ENCODE data around the gene SUDS3. TPM values are rescaled to one million over a fixed set of nuclear protein-coding genes. Genes with fewer than 3 reads are reported as not detected.

SUDS3 gene, protein sequence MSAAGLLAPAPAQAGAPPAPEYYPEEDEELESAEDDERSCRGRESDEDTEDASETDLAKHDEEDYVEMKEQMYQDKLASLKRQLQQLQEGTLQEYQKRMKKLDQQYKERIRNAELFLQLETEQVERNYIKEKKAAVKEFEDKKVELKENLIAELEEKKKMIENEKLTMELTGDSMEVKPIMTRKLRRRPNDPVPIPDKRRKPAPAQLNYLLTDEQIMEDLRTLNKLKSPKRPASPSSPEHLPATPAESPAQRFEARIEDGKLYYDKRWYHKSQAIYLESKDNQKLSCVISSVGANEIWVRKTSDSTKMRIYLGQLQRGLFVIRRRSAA
- total RNA-seq (53.9 and 55.0 TPM in 2 replicates), polyA plus RNA-seq (12.1 and 22.5 TPM in 2 replicates), polyA minus RNA-seq (19.4 and 32.7 TPM in 2 replicates)
- total RNA-seq (2013), result 33.5 TPM

DNA sequence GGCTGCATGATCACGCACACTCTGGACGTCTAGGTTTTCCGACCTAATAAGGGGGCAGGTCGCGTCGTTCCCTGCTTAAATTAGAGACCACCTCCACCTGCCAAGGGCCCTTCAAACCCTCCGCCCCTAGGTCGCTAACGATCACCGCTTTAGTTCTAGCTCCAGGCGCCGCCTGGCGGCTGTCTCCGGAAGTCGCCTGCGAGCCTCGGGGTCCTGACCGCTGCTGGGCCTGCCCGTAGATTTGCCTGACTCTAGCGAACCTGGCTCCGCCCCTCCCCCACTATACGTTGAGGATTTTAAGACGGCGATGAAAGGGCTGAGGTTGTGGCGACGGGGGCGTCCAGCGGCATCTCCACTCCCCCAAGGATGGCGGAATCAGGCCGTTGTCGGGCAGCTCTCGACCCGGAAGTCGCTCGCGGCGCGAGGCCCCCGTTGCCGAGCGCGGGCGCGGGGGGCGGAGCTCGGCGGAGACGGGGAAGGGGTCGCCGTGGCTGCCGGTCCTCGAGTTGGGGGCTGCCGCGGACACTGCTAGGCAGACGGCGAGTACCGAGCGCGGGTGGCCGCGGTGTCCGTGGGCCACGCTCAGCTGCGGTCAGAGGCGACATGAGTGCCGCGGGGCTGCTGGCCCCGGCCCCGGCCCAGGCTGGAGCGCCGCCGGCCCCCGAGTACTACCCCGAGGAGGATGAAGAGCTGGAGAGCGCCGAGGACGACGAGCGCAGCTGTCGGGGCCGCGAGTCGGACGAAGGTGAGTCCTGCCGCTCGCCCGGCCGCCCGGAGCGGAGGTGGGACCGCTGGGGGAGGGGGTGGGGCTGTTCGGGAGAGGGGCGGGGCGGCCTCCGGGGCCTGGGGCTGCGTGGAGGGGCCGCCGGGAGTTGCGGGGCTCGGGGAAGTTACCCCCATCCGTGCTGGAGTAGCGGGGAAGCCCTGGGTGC is at the start of gene SUDS3:
Gene SUDS3 (plus strand): TSS at position 467 of the 932 bp plus-strand sequence. CDS start 137 bp downstream, at position 604.
- Histone ChIP-seq H3K9ac (ENCODE audit: low read length) (peak within 1 kb of the TSS; percentile 69), H2AFZ (ENCODE audit: insufficient read depth, low read depth, low read length, poor library complexity, severe bottlenecking) (peak within 1 kb of the TSS; percentile 84), H3K27ac (ENCODE audit: low read length in 2 of 2) (peak within 1 kb of the TSS; percentile 95 to 97), H3K9me3 (ENCODE audit: control extremely low read depth in 1 of 3, control insufficient read depth in 2 of 3, insufficient read depth in 1 of 3, low read length in 2 of 3) (no peaks in the 10 kb centered on the region), H3K4me3 (ENCODE audit: control extremely low read depth in 1 of 5, extremely low read depth in 1 of 5, insufficient read depth in 1 of 5, low read depth in 2 of 5, low read length in 4 of 5) (peak within 1 kb of the TSS; percentile 47 to 88 (median 81)), H3K4me2 (replicated peaks; ENCODE audit: low read depth, low read length, poor library complexity, severe bottlenecking) (peak within 1 kb of the TSS; percentile 82), H3K79me2 (ENCODE audit: control insufficient read depth, insufficient read depth, low read length) (peaks cover 62% of the 10 kb centered on the region), H3K4me1 (ENCODE audit: control insufficient read depth in 2 of 2, insufficient read depth in 2 of 2, low read length in 2 of 2) (peaks cover 20 to 34% of the 10 kb centered on the region in 2 donors), H4K20me1 (ENCODE audit: control insufficient read depth, insufficient read depth, low read length, poor library complexity, severe bottlenecking) (peaks cover 15% of the 10 kb centered on the region), H3K27me3 (replicated peaks in 1 of 4; ENCODE audit: control extremely low read depth in 1 of 4, control insufficient read depth in 3 of 4, insufficient read depth in 4 of 4, low read length in 3 of 4) (no peaks in the 10 kb centered on the region), H3K36me3 (replicated peaks in 1 of 2; ENCODE audit: control extremely low read depth in 1 of 2, control insufficient read depth in 1 of 2, extremely low read depth in 1 of 2, insufficient read depth in 2 of 2, low read length in 1 of 2) (peaks cover 8 to 17% of the 10 kb centered on the region in 2 experiments)
- ATAC-seq (ENCODE audit: low read depth), result peak; percentile 46
- Mint-ChIP-seq H3K4me1 (peaks cover 41% of the 10 kb centered on the region), H3K27ac (peak within 1 kb of the TSS; percentile 100), H3K9me3 (ENCODE audit: insufficient read depth) (no peaks in the 10 kb centered on the region), H3K4me3 (peak within 1 kb of the TSS; percentile 98), H3K27me3 (no peaks in the 10 kb centered on the region)
- DNase-seq, result peak; percentile 96
- TF ChIP-seq, protein P1, sequence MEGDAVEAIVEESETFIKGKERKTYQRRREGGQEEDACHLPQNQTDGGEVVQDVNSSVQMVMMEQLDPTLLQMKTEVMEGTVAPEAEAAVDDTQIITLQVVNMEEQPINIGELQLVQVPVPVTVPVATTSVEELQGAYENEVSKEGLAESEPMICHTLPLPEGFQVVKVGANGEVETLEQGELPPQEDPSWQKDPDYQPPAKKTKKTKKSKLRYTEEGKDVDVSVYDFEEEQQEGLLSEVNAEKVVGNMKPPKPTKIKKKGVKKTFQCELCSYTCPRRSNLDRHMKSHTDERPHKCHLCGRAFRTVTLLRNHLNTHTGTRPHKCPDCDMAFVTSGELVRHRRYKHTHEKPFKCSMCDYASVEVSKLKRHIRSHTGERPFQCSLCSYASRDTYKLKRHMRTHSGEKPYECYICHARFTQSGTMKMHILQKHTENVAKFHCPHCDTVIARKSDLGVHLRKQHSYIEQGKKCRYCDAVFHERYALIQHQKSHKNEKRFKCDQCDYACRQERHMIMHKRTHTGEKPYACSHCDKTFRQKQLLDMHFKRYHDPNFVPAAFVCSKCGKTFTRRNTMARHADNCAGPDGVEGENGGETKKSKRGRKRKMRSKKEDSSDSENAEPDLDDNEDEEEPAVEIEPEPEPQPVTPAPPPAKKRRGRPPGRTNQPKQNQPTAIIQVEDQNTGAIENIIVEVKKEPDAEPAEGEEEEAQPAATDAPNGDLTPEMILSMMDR (IDR thresholded peaks at IDR 0.05), result peak; percentile 94
- TF ChIP-seq EZH2 (IDR thresholded peaks at IDR 0.05; ENCODE audit: borderline replicate concordance, insufficient read depth, low read depth, low read length, poor library complexity, severe bottlenecking), result no peak
- ChIA-PET CTCF (interaction anchor here (0.6 to 7.8 kb wide), 46 partner anchors 9 to 1562 kb away, joined by 3 to 221 read pairs (median 6); partner anchors contain the start of genes PEBP1 and WSB2), POLR2A (interaction anchor here (0.6 to 2.1 kb wide), 14 partner anchors 17 to 381 kb away, joined by 3 to 12 read pairs (median 4); partner anchors contain the start of gene PEBP1)
- WGBS (ENCODE audit: insufficient coverage), result under 1% methylated on average over 74 of the region's 102 CpGs
- intact Hi-C loops (cut with micrococcal nuclease), result loop anchor here (1.0 kb wide), 7 partner anchors 139 to 360 kb away; partner anchors contain the start of genes PEBP1 and RFC5
